Heart right ventricle (tissue), 16 donors: ENCODE results near the gene OBI1. TPM values are rescaled to one million over a fixed set of nuclear protein-coding genes. Genes with fewer than 3 reads are reported as not detected.

Source experiments
- ATAC-seq, 8 donors: fragments of 200-7000 bp; cut with Tn5 transposase; one replicate each; pipeline ENCODE4 v1.9.1; 2020; ENCODE audit warnings: mild to moderate bottlenecking in 8 of 8, moderate library complexity in 8 of 8, moderate number of reproducible peaks in 1 of 8
- DNase-seq, 2 donors: peaks; one replicate each; pipeline ENCODE4 v3.0.0-alpha.2; 2020
- H3K27ac ChIP-seq, 10 donors: fragments of 200-600 bp; sonication (generic) in 2 of 10; one replicate each; pipeline versions ENCODE4 v1.5.0 to v1.8.0; 2020 to 2022; ENCODE audit warnings: mild to moderate bottlenecking in 3 of 10
- H3K27me3 ChIP-seq, 7 donors: fragments of 200-600 bp; one replicate each; pipeline ENCODE4 v1.8.0; 2021 to 2022; ENCODE audit warnings: mild to moderate bottlenecking in 2 of 7
- H3K36me3 ChIP-seq, 9 donors: fragments of 200-600 bp; sonication (generic) in 1 of 9; one replicate each; pipeline versions ENCODE4 v1.5.0 to v1.8.0; 2020 to 2022; ENCODE audit warnings: mild to moderate bottlenecking in 2 of 9
- H3K4me1 ChIP-seq, 9 donors: fragments of 200-600 bp; sonication (generic) in 1 of 9; one replicate each; pipeline versions ENCODE4 v1.5.0 to v1.8.0; 2020 to 2022; ENCODE audit warnings: mild to moderate bottlenecking in 4 of 9
- H3K4me3 ChIP-seq, 10 donors: fragments of 200-600 bp; sonication (generic) in 2 of 10; one replicate each; pipeline versions ENCODE4 v1.5.0 to v1.8.0; 2020 to 2022; ENCODE audit warnings: mild to moderate bottlenecking in 7 of 10, moderate library complexity in 2 of 10
- H3K9me3 ChIP-seq, 11 donors: fragments of 200-600 bp in 10 of 11; sonication (generic) in 2 of 11; one replicate each; pipeline versions ENCODE4 v1.5.0 to v1.8.0; 2013 to 2022; ENCODE audit warnings: mild to moderate bottlenecking in 2 of 11, control low read depth in 1 of 11, moderate library complexity in 1 of 11
- CTCF ChIP-seq, 9 donors: fragments of 200-600 bp; sonication (generic) in 2 of 9; IDR thresholded peaks; one replicate each; pipeline versions ENCODE4 v1.5.0 to v1.8.0; 2021 to 2022; ENCODE audit warnings: antibody characterized with exemption in 9 of 9, mild to moderate bottlenecking in 5 of 9, moderate library complexity in 1 of 9
- WGBS, 2 donors: extraction: QIAGEN DNeasy Blood & Tissue Kit; methylation state at CpG; one replicate each; pipeline ENCODE4 v1.1.7; 2013; ENCODE audit warnings: inconsistent platforms in 1 of 2; 5-methylcytosine and 5-hydroxymethylcytosine counted together
- intact Hi-C, 10 donors: fragments of 100-400 bp; cut with DNase I; formaldehyde crosslinking; loops; one replicate each; pipeline versions ENCODE4 v1.11.1 to v1.14.2; 2022
- polyA plus RNA-seq, 2 donors: library from polyadenylated mRNA; stranded (reverse); fragments of 200-250 nt; gene quantifications; one replicate each; pipeline ENCODE4 v1.2.3, GENCODE V29; 2013
- total RNA-seq, 10 donors: library from RNA; stranded (reverse); fragmentation: NEBNext Ultra II Directional in 3 of 10; extraction: Animal tissue kit (Norgen Biotek cat#: 25700) in 3 of 10; gene quantifications; one replicate each; pipeline versions ENCODE4 v1.2.1 to v1.2.4, GENCODE V29; 2021 to 2023
- donor health status: Arrhythmogenic right ventricular cardiomyopathy.
- donor health status: ischemic (EF 13 %, LVEDD 7.1; RV severe dilation, severe dysfunction).
- donor health status: healthy with polysubstance abuse.
- donor health status: DM: no; HTN: yes; CAD: no.
- donor health status: DM: no; HTN: no; CAD: no.
- donor health status: ischemic (EF 25% LVEDD 6.9; RV normal size, moderate dysfunction).
- donor health status: ischemic (EF 25% LVEDD 5.7; RV mildly dilated, moderate dysfunction).
- donor health status: healthy.
- donor health status: DM: yes; HTN: yes; CAD: no.
- donor health status: Ischemic cardiomyopathy.
- donor health status: ischemic (EF 35%, LVEDD 5.7; RV mildly dilated, moderate dysfunction).
- donor health status: nonischemic (EF 11% LVEDD 7.7; RV severe dilation, severe dysfunction).
- donor health status: DM: yes; HTN: yes; CAD: no.
- donor health status: PGD.
- donor health status: ischemic (EF 29% LVEDD 5.4; RV normal size, mild dysfunction).
- donor health status: nonischemic (EF 23%, LVEDD 6.1; RV moderate dilation, normal function).

The OBI1 gene
- total and polyA plus RNA-seq, 12 donors, result 2.8 to 12.3 (median 9.3) TPM

- no peaks in the 10 kb centered on the region for H3K9me3 ChIP-seq
- H3K36me3 ChIP-seq, result no peaks in the 10 kb centered on the region
- intact Hi-C loops, result no loop called here
- H3K4me1 ChIP-seq, result peaks cover 4 to 44% (median 29%) of the 10 kb centered on the region in 9 donors
- peaks cover 58 to 96% (median 96%) of the 10 kb centered on the region in 7 donors for H3K27me3 ChIP-seq
- DNase-seq (no peak), ATAC-seq (no peak)
- H3K27ac ChIP-seq, result no peak overlapping the region
- H3K4me3 ChIP-seq, result no peak overlapping the region
- TF ChIP-seq CTCF (IDR thresholded peaks at IDR 0.05), result no peak
- 15 to 21% methylated on average over 3 of the region's 3 CpGs for WGBS, 2 donors
Measured at GRCh38 chr13:78598116-78598781, 60.7 kb downstream of the OBI1 start.

- TF ChIP-seq CTCF (IDR thresholded peaks at IDR 0.05), result no peak
- ATAC-seq (no peak), DNase-seq (no peak)
- 13 to 19% methylated on average over 7 of the region's 7 CpGs for WGBS, 2 donors
- Histone ChIP-seq H3K36me3 (no peaks in the 10 kb centered on the region), H3K27me3 (peaks cover 59 to 96% (median 96%) of the 10 kb centered on the region in 7 donors), H3K9me3 (no peaks in the 10 kb centered on the region), H3K4me1 (peaks cover 0 to 38% (median 22%) of the 10 kb centered on the region in 9 donors), H3K4me3 (no peak overlapping the region), H3K27ac (no peak overlapping the region)
- intact Hi-C loops, result no loop called here
Measured at GRCh38 chr13:78597602-78597932, 61.4 kb downstream of the OBI1 start.

- intact Hi-C loops, result no loop called here
- Histone ChIP-seq H3K36me3 (no peaks in the 10 kb centered on the region), H3K27me3 (peaks cover 59 to 98% (median 98%) of the 10 kb centered on the region in 7 donors), H3K27ac (no peak overlapping the region), H3K4me1 (peaks cover 0 to 33% (median 22%) of the 10 kb centered on the region in 9 donors), H3K9me3 (no peaks in the 10 kb centered on the region), H3K4me3 (peak overlapping the region in 4 of 10 donors; percentile 18 to 40 (median 28))
- no peak for ATAC-seq
- TF ChIP-seq CTCF (IDR thresholded peaks at IDR 0.05), result no peak
- 5 to 8% methylated on average over 50 of the region's 50 CpGs for WGBS, 2 donors
- no peak for DNase-seq
Measured at GRCh38 chr13:78596736-78597601, 62.0 kb downstream of the OBI1 start.

GRCh38 chr13:78596399-78596735 is 62.6 kb downstream of the OBI1 start:
- H3K36me3 ChIP-seq, result no peaks in the 10 kb centered on the region
- H3K27ac ChIP-seq, result no peak overlapping the region
- H3K4me3 ChIP-seq, result peak overlapping the region in 7 of 10 donors; percentile 9 to 40 (median 22)
- peaks cover 0 to 30% (median 19%) of the 10 kb centered on the region in 9 donors for H3K4me1 ChIP-seq
- H3K9me3 ChIP-seq, result no peaks in the 10 kb centered on the region
- 2 to 4% methylated on average over 22 of the region's 22 CpGs for WGBS, 2 donors
- ATAC-seq, result peak in 1 of 8 donors; percentile 13
- H3K27me3 ChIP-seq, result peaks cover 56 to 100% (median 100%) of the 10 kb centered on the region in 7 donors
- intact Hi-C loops, result no loop called here
- no peak for TF ChIP-seq CTCF (IDR thresholded peaks at IDR 0.05)
- no peak for DNase-seq
